Activated CD4-positive, alpha-beta T cell treated with anti-CD3 and anti-CD28 coated beads, Interleukin-2, amount 50 U/mL, for 1 hour (primary cell): ENCODE measurements around the gene FAM118B.
"Not testable (repeated sequence)": the region's sequence is repeated elsewhere in the genome, so short reads cannot be mapped to it uniquely, and the experiment has no call there.

ENCODE experiments used
- DNase-seq: peaks from one replicate; pipeline ENCODE4 v3.0.0-alpha.2; 2020

The FAM118B gene

GRCh38 chr11:126277780-126278179 is 66.2 kb downstream of the FAM118B start:
- no peak for DNase-seq

GRCh38 chr11:126279191-126279590 is 67.6 kb downstream of the FAM118B start:
- DNase-seq: no peak

- DNase-seq: no peak
Measured at GRCh38 chr11:126280595-126280994, 69.0 kb downstream of the FAM118B start.

- DNase-seq: no peak
Measured at GRCh38 chr11:126281245-126281644, 69.7 kb downstream of the FAM118B start.

DNA sequence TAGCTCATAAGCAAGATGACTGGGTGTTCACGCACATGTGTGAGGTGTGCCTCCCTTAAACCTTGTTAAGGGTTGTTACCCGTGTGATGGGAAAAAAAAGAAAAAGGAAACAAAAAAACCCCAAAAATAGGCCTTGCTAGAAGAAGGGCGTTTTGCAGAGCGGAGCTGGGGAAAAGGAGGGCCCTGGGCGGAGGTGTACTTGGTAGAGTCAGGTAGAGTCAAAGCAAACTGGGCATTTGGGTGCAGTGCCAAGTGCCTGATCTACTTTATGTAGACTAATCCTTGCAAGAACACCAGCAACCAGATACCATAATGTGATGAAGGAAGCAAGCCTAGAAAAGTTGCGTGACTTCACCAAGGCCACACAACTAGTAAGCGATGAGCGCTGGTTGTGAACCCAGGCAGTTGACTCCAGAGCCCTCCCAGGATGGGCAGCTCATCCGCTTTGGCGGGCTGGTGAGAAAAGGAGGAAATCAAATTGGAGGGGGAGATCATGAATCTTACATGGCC is 70.1 kb downstream of the FAM118B start:
- no peak for DNase-seq

GRCh38 chr11:126282361-126282735 is 70.8 kb downstream of the FAM118B start:
- DNase-seq: peak; percentile 36

- peak; percentile 54 for DNase-seq
Measured at GRCh38 chr11:126282736-126283591, 71.4 kb downstream of the FAM118B start, which contains the start of gene TIRAP. TIRAP (plus strand) TSS chr11:126283093; CDS start chr11:126290895, 7,802 bp downstream.

DNA sequence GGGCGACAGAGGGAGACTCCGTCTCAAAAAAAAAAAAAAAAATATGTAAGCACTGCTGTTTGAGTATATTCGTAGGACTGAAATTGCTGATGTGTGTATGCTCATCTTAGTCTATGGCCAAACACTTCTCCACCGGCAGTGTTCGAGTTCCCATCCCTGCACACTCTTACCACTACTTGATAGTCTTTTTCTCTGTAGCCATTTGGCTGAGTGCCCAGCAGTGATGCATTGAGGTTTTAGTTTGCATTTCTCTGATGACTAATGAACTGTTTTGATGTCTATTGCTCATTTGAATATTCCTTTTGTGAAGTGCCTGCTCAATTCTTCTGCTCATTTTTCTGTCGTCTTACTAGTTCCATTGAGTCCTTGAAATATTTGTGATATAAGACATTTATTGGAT is 73.2 kb downstream of the FAM118B start:
- peak; percentile 83 for DNase-seq

- no peak for DNase-seq
Measured at GRCh38 chr11:126288237-126288636, 76.7 kb downstream of the FAM118B start.

GRCh38 chr11:126290887-126291286 is 79.3 kb downstream of the FAM118B start:
- no peak for DNase-seq

- no peak for DNase-seq
Measured at GRCh38 chr11:126293726-126294125, 82.1 kb downstream of the FAM118B start.

DNA sequence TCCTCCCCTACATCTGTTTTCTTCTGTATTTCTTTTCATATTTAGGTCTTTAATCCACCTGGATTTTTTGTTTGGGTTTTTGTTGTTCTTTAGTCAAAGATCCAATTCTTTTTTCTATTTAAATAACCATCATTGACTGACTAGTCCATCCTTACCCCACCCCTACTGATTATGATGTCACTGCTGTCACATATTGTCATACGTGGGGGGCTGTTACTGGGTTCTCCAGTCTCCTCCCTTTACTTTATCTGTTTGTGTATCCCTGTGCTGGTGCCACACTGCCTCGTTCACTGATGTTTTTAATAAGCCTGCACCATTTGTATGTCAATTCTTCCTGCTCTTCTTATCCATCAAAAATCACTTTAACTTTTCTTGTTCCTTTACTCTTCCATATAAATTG is 85.4 kb downstream of the FAM118B start:
- DNase-seq: no peak

DNA sequence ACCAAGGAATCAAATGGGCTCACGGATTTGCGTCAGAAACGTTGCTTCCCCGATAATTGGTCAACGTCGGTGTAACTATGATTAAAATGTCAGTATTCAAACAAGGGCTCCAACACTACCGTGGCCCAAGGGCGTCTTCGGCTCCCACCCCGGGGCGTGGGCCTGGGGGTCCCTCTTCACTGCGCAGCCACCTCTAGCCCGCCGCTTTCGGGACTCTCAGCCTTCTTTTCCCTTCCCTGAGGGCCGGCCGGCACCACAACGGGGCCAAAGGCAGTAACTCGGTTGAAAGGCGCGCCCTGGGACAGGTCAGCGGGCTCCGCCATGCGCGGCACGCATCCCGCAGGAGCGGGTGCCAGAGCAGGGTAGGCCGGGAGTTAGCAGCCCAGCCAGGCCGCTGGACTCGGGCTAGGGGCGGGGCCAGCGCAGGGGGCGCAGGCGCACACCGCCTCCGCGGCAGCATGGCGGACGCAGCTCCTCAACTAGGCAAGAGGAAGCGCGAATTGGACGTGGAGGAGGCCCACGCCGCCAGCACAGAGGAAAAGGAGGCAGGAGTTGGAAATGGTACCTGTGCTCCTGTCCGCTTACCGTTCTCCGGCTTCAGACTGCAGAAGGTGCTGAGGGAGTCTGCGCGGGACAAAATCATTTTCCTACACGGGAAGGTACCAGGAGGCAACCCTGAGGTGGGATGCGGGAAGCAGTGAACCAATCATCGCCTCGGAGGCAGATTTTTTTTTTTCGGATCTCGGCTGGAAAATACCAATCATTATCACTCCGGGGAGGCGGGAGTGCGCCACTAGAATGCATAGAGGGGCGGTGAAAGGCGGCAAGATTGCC is 92.3 kb downstream of the FAM118B start, which contains the start of gene DCPS:
TSS of gene DCPS (plus strand) at position 438 of the 834 bp plus-strand sequence. CDS start at position 459, 21 bp downstream.
- peak; percentile 80 for DNase-seq

- DNase-seq: no peak
Measured at GRCh38 chr11:126304457-126305075, 93.0 kb downstream of the FAM118B start.

- DNase-seq: no peak
Measured at GRCh38 chr11:126305699-126306098, 94.1 kb downstream of the FAM118B start.

DNA sequence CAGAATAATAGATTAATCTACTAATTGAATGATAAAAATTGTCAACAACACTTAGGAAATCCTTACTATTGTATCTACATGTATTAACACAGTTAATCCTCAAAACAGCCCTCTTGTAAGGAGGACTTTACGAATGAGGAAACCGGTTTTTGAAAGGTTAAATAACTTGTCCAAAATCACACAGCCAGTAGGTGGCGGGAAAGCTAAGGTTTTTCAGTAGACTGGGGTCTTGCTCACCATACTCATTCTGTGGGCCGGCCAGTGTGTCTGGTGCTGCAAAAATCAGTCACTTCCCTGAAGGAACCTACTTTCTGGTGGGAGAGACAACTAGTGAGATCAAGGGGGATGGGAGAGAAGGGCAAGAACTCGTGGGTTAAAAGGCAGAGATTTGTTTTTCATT is 96.1 kb downstream of the FAM118B start:
- DNase-seq: no peak

- no peak for DNase-seq
Measured at GRCh38 chr11:126308271-126308671, 96.7 kb downstream of the FAM118B start.

- not testable (repeated sequence) for DNase-seq
Measured at GRCh38 chr11:126308771-126309170, 97.2 kb downstream of the FAM118B start.

DNA sequence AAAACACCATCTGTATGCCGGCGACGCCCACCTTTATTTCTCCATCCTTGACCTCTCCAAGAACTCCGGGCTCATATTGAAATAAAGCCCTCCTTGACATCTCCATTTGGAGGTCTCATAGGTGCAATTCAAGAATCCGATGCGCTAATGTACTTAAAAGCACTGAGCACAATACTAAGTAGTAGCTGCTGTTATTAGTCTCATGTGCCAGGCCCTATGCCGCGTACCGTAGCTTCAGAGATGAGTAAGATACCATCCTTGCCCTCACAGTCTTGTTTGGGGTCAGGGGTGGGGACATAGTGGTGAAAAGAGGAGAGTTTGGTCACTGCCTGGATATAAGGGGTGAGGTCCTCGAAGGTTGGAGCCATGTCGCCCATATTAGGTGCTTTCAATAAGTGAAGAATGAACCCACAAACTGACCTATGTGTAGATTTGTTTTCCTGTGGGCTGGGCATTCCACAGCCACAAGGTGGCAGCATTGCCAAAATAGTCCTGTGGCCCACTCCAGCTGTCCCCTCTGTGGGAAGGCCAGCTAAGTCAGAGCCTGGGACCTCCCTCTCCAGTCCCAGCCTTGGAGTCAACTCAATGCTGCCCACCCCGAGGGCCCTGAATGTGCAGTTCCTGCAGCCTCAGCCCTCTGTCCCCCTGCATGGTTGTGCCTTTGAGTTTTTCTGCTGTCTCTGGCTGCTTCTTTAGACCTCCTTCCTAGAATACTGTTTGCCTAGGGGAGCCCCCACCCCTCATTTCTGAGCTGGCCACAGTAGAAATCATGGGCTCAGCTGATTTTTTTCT is 98.8 kb downstream of the FAM118B start:
- peak; percentile 50 for DNase-seq

GRCh38 chr11:126310992-126311310 is 99.4 kb downstream of the FAM118B start:
- DNase-seq: no peak

GRCh38 chr11:126311401-126312291 is 100.1 kb downstream of the FAM118B start:
- DNase-seq: no peak
